ENCODE data around the gene FDCSP. TPM values are rescaled to one million over a fixed set of nuclear protein-coding genes. Genes with fewer than 3 reads are reported as not detected.
"Not testable (repeated sequence)": the region's sequence is repeated elsewhere in the genome, so short reads cannot be mapped to it uniquely, and the experiment has no call there.

Gene FDCSP
- total RNA-seq = not detected
- long read RNA-seq = 0 reads

DNA sequence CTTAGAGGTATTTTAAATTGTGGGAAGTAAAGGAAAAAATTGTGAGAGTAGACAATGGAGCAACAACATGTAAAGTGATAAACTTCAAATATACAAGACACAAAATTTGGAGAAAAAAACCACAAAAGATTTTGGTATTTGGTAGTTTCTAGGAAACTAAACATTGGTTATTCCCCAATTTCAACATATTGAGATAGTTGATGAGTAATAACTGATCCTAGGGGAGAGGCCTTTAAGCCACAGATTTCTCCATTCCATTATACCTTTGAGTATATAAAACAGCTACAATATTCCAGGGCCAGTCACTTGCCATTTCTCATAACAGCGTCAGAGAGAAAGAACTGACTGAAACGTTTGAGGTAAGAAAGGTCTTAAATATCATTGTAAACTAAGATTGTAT is at the start of gene FDCSP:
FDCSP (plus strand) TSS at position 301 of the 400 bp plus-strand sequence. CDS start 5,071 bp downstream, outside the sequence.
- ATAC-seq = no peak
- intact Hi-C loops (cut with DNase I) = no loop called here

DNA sequence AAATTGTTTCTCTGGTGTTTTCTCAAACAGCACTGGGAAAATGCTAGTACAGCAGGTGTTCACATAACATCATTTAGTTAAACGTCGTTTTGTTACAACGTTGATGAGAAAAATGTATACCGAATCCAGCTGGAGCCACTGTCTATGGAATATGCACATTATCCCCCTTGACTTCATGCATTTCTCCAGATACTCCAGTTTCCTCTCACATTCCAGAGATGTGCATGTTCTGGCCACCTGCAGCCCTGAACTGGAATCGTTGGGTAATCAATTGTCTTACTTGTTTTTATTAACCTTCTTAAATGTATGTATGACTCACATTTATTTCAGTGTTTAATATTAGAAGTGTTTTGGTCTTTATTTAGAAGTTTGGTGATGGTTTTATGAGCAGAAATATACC is 48.8 kb upstream of the FDCSP start:
- intact Hi-C loops (cut with DNase I) = no loop called here
- ATAC-seq = no peak

More for the DNA sequence above, at the start of gene FDCSP:
- DNase-seq (ENCODE audit: missing footprints) = no peak

DNA sequence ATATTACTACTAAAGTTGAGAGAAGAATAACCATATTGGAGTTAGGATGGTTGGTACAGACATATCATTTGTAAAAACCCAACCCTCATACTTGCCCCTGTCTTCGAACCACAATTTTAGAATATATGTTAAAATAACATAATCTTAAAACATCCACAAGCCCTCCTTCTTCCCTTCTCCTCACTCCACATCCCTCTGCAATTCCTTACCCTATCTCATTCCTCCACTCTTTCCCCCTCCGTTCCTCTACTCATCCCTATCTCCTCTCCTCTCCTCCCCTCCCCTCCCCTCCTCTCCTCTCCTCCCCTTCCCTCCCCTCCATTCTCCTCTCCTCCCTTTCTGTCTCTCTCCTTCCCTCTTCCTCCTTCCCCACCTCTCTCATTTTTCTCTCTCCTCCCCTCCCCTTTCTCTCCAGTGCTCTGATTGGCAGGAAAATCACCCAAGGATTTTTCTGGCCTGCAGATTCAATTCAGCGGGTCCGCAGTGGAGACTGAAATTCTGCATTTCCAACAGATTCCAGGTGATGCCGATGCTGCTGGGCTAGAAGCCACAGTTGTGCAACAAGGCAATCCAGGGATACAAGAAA is 47.8 kb upstream of the FDCSP start:
- ATAC-seq (no peak), DNase-seq (ENCODE audit: missing footprints) (no peak)
- intact Hi-C loops (cut with DNase I) = no loop called here

More for the DNA sequence above, 48.8 kb upstream of the FDCSP start:
- peak; percentile 9 for DNase-seq (ENCODE audit: missing footprints)

DNA sequence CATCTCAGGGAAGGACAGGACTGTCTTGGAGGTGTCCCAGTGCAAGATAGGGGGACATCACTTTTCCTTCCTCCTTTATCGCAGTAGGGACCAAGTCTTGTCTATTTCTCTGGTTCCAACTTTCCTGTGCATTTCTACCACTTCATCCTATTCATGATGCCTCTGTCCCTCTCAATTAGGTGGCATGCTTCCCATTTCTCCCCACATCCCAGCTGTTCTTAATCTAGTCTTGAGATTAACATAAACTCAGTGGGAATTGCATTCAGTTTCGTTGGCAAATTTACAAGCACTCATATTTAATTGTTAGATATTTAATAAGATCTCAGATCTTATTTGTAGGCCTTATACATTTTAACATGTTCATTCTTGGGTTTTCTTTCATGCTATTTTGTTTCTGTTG is 46.1 kb upstream of the FDCSP start:
- ATAC-seq (no peak), DNase-seq (ENCODE audit: missing footprints) (no peak)
- intact Hi-C loops (cut with DNase I) = no loop called here

DNA sequence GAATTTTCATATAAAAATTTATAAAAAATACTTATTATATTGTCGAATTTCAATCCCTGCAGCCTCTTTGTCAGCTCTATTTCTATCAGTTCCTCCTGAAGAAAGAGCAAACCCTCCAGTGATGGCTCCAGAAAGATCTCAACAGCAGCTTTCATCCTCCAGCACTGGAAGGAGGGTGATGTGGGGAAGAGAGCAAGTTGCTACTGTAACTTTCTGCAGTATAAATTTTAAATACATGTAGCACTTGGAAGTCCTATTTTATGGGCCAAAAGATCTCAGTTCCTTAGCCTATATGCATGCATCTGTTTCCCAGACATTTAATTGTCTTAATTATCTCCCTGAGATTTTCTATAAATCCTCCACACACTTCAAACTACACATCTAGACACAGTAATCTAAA is 44.1 kb upstream of the FDCSP start:
- intact Hi-C loops (cut with DNase I) = no loop called here
- ATAC-seq = no peak
- no peak for DNase-seq (ENCODE audit: missing footprints)

DNA sequence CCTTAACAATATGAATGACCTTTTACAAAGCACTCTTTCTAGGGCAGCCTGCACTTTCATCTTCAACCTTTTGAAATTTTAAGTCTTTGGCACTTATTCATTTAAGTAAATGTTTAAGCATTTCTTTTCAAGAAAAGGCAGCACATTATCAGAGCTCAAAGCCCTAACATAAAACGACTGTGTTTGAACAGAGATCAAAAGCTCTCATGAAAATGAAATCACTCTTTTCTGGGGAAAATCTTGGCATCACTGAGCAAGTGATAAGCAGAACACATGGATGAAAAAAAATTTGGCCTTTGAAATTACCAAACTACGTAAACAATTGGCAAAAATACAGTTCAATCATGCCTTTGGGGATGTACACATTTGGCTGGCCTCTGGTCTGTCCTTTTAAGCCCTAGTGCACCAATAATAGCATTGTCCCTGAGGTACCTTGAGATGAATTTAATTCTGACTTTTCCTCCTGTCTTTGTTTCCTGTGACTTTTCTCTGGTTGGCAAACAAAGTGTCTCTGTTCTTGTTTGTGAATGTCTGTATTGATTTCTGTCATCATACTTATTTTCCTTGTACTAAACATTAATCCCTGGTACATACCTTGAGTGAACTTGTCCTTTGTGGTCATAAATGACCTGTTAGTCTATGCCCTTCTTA is 43.3 kb upstream of the FDCSP start:
- intact Hi-C loops (cut with DNase I) = no loop called here
- ATAC-seq = no peak

DNA sequence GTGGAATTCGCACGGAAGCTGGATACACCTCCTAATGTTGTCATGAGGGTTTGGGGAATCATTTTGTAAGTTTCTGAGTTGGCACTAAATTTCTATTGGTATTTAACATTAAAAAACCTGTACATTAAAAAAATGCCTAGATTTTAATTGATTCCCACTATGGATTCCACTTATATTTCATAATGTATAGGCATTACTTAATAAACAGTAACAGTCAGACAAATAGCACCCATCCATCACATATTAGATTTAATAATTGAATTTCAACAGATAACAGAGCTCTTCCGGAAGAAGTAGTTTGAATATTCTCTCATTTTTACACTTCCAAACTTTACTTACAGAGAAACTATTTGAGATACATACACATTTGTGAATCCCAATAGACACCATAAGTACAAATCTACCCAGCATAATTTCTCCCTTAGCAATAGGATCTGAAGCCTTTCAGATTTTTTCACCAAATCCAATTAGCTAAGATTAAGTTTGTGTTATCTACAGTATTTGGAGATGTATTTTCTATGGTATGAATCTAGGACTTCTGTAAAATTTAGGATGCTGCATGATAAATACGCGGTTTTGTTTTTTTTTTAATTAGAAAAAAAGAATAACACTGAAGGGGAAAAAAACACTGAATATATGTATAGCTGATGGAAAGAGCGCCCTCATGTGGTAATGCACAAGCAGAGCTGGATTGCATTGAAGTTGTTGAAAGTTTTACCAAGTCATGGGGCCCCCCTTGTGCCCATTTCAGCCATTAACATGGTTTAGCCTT is 42.6 kb upstream of the FDCSP start:
- DNase-seq (ENCODE audit: missing footprints) (no peak), ATAC-seq (no peak)
- intact Hi-C loops (cut with DNase I) = no loop called here

More for the DNA sequence above, 43.3 kb upstream of the FDCSP start:
- no peak for DNase-seq (ENCODE audit: missing footprints)

DNA sequence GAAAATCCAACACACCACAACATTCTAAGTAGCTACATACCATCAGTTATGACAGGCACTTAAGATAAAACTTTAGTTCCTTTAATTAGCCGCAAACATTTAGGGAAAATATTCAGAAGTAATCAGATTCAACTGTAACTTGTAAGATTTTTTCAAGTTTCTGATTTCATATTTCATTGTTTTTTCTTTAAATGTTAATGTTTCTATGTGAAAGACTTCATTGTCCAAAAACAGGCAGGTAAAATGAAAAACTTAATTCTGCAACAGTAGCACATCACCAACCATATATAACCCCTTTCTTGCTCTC is 42.0 kb upstream of the FDCSP start:
- ATAC-seq = no peak
- no peak for DNase-seq (ENCODE audit: missing footprints)
- intact Hi-C loops (cut with DNase I) = no loop called here

DNA sequence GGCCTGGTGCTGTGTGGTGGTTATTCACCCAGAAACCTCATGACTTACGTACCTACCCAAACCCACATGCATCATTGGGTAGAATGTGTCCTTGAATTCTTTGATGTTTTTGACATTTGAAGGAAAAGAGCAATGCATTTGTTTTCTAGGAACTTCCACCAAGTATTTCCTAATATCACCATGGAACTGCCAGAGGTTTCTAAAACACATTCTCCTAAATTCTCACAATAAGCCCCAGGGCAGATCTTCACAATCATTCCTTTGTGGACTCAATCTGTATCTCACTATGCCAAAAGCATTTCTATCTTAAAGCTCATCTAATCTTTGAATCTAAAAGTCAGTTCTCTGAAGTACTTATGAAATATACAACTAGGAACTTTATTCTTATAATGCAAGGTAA is 38.7 kb upstream of the FDCSP start:
- DNase-seq (ENCODE audit: missing footprints) (no peak), ATAC-seq (no peak)
- intact Hi-C loops (cut with DNase I) = no loop called here

DNA sequence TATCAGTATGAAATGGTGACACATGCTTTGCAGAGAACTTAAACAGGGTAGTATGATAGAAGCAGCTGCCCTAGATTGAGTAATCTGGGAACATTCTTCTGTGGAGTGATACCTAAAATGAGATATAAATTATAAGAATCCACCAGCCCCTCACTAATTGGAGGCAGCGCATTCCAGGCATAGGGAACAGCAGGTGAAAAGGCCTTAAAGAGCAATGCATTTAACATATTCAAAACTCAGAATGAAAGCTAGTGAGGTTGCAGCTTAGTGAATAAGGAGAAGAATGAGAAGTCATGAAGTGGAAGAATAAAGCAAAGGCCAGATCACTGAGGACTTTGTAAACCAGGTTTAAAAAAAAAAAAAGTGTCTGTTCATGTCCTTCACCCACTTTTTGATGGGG is 35.3 kb upstream of the FDCSP start:
- no peak for ATAC-seq
- no peak for DNase-seq (ENCODE audit: missing footprints)
- intact Hi-C loops (cut with DNase I) = no loop called here

DNA sequence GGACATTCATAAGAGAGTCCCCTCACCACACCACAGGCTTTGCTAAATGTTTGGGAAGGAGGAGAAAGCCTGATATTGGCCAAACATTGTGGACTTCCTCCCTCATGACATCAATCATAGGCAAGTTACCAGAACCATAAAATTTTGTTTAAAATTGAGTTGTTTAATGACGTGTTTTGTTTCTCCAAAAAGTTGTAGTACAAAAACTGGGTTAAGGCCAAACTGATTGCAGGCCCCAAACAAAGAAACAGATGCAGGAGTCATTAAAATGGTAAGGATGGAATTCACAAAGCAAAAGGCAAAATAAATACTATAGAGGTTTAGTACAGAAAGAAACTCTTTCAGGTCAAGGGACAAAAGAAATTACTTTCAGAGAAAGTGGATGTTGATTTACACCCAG is 34.3 kb upstream of the FDCSP start:
- ATAC-seq (no peak), DNase-seq (ENCODE audit: missing footprints) (no peak)
- intact Hi-C loops (cut with DNase I) = no loop called here

DNA sequence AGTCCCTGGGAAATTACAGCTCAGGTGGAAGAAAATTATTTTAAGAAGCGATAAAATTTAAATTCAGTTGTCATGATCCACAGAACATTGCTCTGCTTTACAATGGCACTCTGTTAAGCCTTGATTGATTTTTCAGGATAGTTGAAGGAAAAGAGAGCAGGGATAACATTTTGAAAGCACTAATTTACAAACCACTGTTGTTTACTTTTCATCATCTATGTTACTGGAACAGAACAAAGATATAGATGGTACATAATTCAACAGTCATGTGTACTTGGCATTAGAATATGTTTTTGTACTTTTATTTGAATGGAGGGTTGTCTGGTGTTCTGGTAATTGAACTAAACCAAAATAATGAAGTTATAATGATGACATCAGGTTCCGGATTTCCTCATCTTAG is 33.0 kb upstream of the FDCSP start:
- intact Hi-C loops (cut with DNase I) = no loop called here
- DNase-seq (ENCODE audit: missing footprints) (no peak), ATAC-seq (no peak)

DNA sequence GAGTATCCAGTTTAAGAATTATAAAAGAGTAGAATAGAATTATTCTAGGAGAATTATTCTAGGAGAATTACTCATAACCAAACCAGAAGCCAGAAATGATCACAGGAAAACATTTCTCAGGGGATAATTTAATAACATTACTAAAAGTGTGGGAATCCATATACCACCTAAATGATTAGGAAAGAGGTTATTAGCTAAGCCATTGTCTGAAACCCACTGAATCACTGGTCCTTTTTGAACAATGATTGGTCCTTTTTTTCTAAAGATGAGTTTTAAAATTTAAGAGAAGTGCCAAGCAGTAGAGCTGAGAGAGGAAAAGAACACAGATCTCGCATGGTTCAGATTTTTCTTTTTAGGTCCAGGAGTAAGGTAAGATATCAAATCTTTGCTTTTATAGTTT is 30.5 kb upstream of the FDCSP start, which contains the start of gene ODAM:
ODAM (plus strand) TSS at position 301 of the 400 bp plus-strand sequence. CDS start 819 bp downstream, outside the sequence.
- intact Hi-C loops (cut with DNase I) = no loop called here
- DNase-seq (ENCODE audit: missing footprints) = no peak
- no peak for ATAC-seq

DNA sequence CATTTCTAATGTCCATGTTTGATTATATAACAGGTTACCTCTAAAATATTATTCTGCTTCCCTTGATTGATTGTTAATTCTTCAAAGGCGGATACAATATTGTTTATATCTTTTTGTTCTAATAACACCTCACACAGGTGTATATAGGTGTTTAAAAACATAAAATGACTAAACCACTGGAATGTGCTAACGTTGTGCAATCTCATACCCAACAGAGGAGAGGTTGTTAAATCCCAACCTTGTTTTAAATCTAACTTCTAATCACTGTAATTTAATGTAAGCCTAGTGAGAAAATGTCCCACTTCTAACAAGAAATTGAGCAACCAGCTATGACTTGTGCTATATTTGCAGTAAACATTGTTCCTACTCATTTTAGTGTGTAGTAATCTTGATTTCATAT is 29.1 kb upstream of the FDCSP start:
- ATAC-seq (no peak), DNase-seq (ENCODE audit: missing footprints) (no peak)
- intact Hi-C loops (cut with DNase I) = no loop called here

DNA sequence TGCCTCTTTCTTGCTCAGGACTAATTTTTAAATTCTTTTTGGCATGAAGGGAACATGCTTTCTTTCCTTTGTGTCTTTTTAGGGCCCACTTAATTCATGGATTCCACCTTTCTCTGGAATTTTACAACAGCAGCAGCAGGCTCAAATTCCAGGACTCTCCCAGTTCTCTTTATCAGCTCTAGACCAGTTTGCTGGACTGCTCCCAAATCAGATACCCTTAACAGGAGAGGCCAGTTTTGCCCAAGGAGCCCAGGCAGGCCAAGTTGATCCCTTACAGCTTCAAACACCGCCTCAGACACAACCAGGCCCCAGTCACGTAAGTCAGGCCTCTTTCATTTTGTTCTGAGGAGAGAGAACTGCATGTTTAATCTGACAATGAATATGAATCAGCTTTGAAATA is 28.1 kb upstream of the FDCSP start:
- intact Hi-C loops (cut with DNase I) = no loop called here
- DNase-seq (ENCODE audit: missing footprints) (no peak), ATAC-seq (no peak)

DNA sequence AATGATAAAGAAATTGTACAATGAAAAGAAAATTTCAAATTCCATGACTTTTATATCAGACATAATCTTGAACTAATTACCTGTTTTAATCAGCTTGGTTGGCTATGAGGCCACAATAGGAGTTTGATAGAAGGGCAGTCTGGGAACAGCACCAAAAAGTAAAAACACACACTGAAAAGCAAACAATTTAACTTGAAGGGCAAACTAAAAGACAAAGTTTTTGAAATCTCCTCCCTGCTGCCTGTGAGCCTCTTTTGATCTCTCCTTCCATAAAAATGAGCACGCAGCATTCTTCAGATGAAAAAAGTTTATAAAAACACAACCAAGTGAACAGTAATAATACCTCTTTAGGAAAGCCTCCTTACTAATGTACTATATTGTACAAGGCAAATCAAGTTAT is 22.3 kb upstream of the FDCSP start:
- intact Hi-C loops (cut with DNase I) = no loop called here
- ATAC-seq (no peak), DNase-seq (ENCODE audit: missing footprints) (no peak)

DNA sequence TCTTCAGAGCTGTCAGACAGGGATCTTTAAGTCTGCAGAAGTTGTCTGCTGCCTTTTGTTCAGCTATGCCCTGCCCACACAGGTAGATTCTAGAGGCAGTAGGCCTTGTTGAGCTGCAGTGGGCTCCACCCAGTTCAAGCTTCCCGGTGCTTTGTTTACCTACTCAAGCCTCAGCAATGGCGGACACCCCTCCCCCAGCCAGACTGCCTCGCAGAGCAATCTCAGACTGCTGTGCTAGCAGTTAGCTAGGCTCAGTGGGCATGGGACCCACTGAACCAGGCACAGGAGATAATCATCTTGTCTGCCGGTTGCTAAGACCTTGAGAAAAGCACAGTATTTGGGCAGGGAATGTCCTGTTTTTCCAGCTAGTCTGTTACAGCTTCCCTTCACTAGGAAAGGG is 13.2 kb upstream of the FDCSP start:
- DNase-seq (ENCODE audit: missing footprints); intact Hi-C loops (cut with DNase I); ATAC-seq: not testable (repeated sequence)

DNA sequence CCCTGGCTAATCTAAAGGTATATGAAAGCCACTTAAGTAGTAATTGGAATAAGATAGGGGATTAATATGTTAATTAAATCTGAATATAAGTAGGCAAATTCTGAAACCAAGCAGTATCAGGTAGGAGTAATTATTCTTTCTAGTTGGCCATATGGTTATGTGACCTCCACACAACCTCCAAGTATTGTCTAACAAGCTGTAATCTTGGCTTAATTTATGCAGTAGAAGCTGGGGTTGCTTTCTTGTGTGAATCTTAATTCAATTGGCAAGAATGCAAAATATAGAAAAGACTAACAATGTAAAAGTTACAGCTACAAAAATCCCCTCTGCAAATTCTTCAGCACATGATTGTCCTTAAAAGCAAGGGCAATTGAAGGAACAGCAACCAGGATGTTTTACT is 9.8 kb upstream of the FDCSP start:
- intact Hi-C loops (cut with DNase I); DNase-seq (ENCODE audit: missing footprints); ATAC-seq: not testable (repeated sequence)

DNA sequence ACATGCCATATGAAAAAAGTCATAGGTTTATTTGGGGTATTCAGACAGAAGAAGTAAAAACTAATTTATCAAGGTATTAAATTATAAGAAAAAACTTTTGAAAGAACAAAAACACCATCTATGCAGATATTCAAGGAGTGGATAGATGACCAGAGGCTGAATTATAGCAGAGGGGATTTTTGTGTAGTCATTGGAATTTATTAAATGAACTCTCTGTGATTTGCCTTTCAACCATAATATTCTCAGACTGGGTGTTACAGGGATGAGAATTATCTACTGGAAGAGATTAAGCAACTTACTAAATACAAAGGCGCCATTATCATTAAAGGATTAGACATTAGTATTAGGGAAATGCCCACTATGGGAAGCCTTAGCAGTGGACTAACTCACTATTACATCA is 9.4 kb upstream of the FDCSP start:
- DNase-seq (ENCODE audit: missing footprints); intact Hi-C loops (cut with DNase I); ATAC-seq: not testable (repeated sequence)

DNA sequence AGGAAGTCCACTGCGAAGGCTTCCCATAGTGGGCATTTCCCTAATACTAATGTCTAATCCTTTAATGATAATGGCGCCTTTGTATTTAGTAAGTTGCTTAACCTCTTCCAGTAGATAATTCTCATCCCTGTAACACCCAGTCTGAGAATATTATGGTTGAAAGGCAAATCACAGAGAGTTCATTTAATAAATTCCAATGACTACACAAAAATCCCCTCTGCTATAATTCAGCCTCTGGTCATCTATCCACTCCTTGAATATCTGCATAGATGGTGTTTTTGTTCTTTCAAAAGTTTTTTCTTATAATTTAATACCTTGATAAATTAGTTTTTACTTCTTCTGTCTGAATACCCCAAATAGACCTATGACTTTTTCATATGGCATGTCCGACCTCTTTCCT is 4.5 kb upstream of the FDCSP start:
- DNase-seq (ENCODE audit: missing footprints); ATAC-seq; intact Hi-C loops (cut with DNase I): not testable (repeated sequence)

All from Right ventricle myocardium inferior (tissue), 1 donor.